Astrocyte (in vitro differentiated cells and primary cell): ENCODE measurements around the gene WRAP53. TPM values are rescaled to one million over a fixed set of nuclear protein-coding genes. Genes with fewer than 3 reads are reported as not detected.

Experiments used
- DNase-seq: peaks from one replicate; pipeline ENCODE4 v3.0.0-alpha.2; 2010; ENCODE audit warnings: low read depth
- FAIRE-seq: peaks from 2 replicates; lab custom pipeline; 2011; peaks lifted over from hg19 to GRCh38; lab: Jason Lieb, UNC
- H2AFZ ChIP-seq: 2 replicates; pipeline ENCODE4 v1.6.0; 2012; ENCODE audit warnings: low read depth, low read length, inconsistent platforms
- H3K27ac ChIP-seq: 2 replicates; pipeline ENCODE4 v1.5.1; 2011; ENCODE audit warnings: low read depth, low read length, inconsistent platforms
- H3K27me3 ChIP-seq: 2 replicates; pipeline ENCODE4 v1.6.0; 2011; ENCODE audit warnings: low read length, inconsistent platforms; ENCODE audit not compliant: insufficient read depth
- H3K36me3 ChIP-seq: 2 replicates; pipeline ENCODE4 v1.5.1; 2011; ENCODE audit warnings: low read length, inconsistent platforms; ENCODE audit not compliant: insufficient read depth
- H3K4me1 ChIP-seq: 2 replicates; pipeline ENCODE4 v1.5.1; 2011; ENCODE audit warnings: low read length, inconsistent platforms; ENCODE audit not compliant: insufficient read depth
- H3K4me2 ChIP-seq: 2 replicates; pipeline ENCODE4 v1.6.0; 2012; ENCODE audit warnings: low read length, inconsistent platforms
- H3K4me3 ChIP-seq: 2 replicates; pipeline ENCODE4 v1.5.1; 2011; ENCODE audit warnings: low read depth, mild to moderate bottlenecking, low read length, inconsistent platforms; ENCODE audit not compliant: insufficient read depth
- H3K79me2 ChIP-seq: 2 replicates; pipeline ENCODE4 v1.6.0; 2012; ENCODE audit warnings: mild to moderate bottlenecking, low read length, inconsistent platforms; ENCODE audit not compliant: insufficient read depth
- H3K9ac ChIP-seq: 2 replicates; pipeline ENCODE4 v1.6.0; 2012; ENCODE audit warnings: mild to moderate bottlenecking, low read length, inconsistent platforms
- H3K9me3 ChIP-seq: 2 replicates; pipeline ENCODE4 v1.5.1; 2012; ENCODE audit warnings: low read depth, mild to moderate bottlenecking, low read length, inconsistent platforms; ENCODE audit not compliant: insufficient read depth
- H4K20me1 ChIP-seq: 2 replicates; pipeline ENCODE4 v1.6.0; 2012; ENCODE audit warnings: low read length, inconsistent platforms; ENCODE audit not compliant: insufficient read depth
- H3K27ac Mint-ChIP-seq: one replicate; pipeline ENCODE4 v1.8.0; 2021; ENCODE audit warnings: mild to moderate bottlenecking, mixed read lengths; ENCODE audit not compliant: unreplicated experiment
- H3K27me3 Mint-ChIP-seq: one replicate; pipeline ENCODE4 v1.8.0; 2021; ENCODE audit warnings: low read depth, mixed read lengths; ENCODE audit not compliant: unreplicated experiment
- H3K36me3 Mint-ChIP-seq: one replicate; pipeline ENCODE4 v1.8.0; 2021; ENCODE audit warnings: low read depth, mixed read lengths; ENCODE audit not compliant: unreplicated experiment
- H3K4me1 Mint-ChIP-seq: one replicate; pipeline ENCODE4 v1.8.0; 2021; ENCODE audit warnings: low read depth, mixed read lengths; ENCODE audit not compliant: unreplicated experiment
- H3K4me3 Mint-ChIP-seq: one replicate; pipeline ENCODE4 v1.8.0; 2021; ENCODE audit warnings: mild to moderate bottlenecking, moderate library complexity, mixed read lengths; ENCODE audit not compliant: unreplicated experiment
- H3K9me3 Mint-ChIP-seq: one replicate; pipeline ENCODE4 v1.8.0; 2021; ENCODE audit warnings: mild to moderate bottlenecking, mixed read lengths; ENCODE audit not compliant: unreplicated experiment
- CTCF ChIP-seq: IDR thresholded peaks from 2 replicates; pipeline ENCODE4 v1.5.1; 2011; ENCODE audit warnings: low read depth, mild to moderate bottlenecking, inconsistent platforms, low read length, moderate library complexity; ENCODE audit not compliant: insufficient read depth
- EZH2 ChIP-seq: IDR thresholded peaks from 2 replicates; pipeline ENCODE4 v1.6.1; 2012; ENCODE audit warnings: mild to moderate bottlenecking, low read length, inconsistent platforms; ENCODE audit not compliant: insufficient read depth
- total RNA-seq: library from RNA; stranded (reverse); gene quantifications from 2 replicates; pipeline ENCODE4 v1.2.1, GENCODE V29; 2021

WRAP53 gene
- total RNA-seq, 1 donor from 2014 or later = 15.1 TPM

DNA sequence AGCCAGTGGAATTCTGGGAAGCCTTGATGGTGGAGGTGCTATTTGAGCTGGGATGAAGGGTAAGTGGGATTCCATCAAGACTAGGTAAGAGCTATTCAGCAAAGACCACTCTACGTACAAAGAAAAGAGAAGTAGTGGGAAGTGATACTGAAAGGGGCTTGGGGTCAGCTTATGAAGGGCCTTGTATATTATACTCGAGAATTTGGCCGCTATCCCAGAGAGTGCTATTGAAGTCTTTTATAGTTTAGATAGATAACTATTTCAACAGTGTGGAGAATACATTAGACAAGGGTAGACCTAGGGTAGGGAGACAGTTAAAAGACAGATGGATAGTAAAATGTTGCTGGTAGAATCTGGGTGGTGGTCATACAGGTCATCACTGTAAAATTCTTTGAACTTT, 39.6 kb downstream of the WRAP53 start:
- no peak overlapping the region for H3K4me2 ChIP-seq
- Mint-ChIP-seq H3K4me3 (no peak overlapping the region), H3K4me1 (peaks cover 3% of the 10 kb centered on the region), H3K9me3 (no peaks in the 10 kb centered on the region), H3K36me3 (no peaks in the 10 kb centered on the region), H3K27ac (no peak overlapping the region), H3K27me3 (peaks cover 11% of the 10 kb centered on the region)
- FAIRE-seq (no peak), DNase-seq (no peak)
- H3K9ac ChIP-seq = no peak overlapping the region
- H3K36me3 ChIP-seq = no peaks in the 10 kb centered on the region
- H3K4me1 ChIP-seq = no peaks in the 10 kb centered on the region
- no peaks in the 10 kb centered on the region for H4K20me1 ChIP-seq
- no peaks in the 10 kb centered on the region for H3K9me3 ChIP-seq
- no peak overlapping the region for H3K4me3 ChIP-seq
- no peak overlapping the region for H2AFZ ChIP-seq
- TF ChIP-seq CTCF (no peak), EZH2 (no peak)
- H3K27ac ChIP-seq = no peak overlapping the region
- H3K79me2 ChIP-seq = no peaks in the 10 kb centered on the region
- peaks cover 6% of the 10 kb centered on the region for H3K27me3 ChIP-seq

DNA sequence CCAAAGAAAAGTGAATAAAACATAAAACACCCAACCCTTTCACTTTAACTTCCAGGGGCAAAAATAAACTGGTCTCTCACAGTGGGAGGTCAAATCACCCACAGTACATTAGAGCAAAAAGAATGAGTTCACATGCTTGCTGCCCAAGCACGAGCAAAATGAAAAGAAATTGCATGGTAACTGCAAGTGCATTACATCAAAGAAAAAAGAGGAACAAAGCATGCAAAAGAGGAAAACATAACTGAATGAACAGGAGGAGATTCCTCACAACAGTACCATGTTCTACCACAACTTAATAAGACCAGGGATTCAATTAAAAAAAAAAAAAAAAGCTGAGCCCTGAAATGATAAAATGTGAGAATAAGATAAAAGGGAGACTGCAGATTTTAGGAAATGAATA, 41.5 kb downstream of the WRAP53 start:
- no peak overlapping the region for H3K4me2 ChIP-seq
- peaks cover 7% of the 10 kb centered on the region for H3K27me3 ChIP-seq
- Mint-ChIP-seq H3K4me1 (peaks cover 3% of the 10 kb centered on the region), H3K9me3 (no peaks in the 10 kb centered on the region), H3K27me3 (peaks cover 19% of the 10 kb centered on the region), H3K27ac (no peak overlapping the region), H3K36me3 (no peaks in the 10 kb centered on the region), H3K4me3 (no peak overlapping the region)
- H4K20me1 ChIP-seq = no peaks in the 10 kb centered on the region
- no peak overlapping the region for H3K9ac ChIP-seq
- H3K27ac ChIP-seq = no peak overlapping the region
- no peak for TF ChIP-seq EZH2
- no peak for TF ChIP-seq CTCF
- H3K79me2 ChIP-seq = no peaks in the 10 kb centered on the region
- FAIRE-seq (no peak), DNase-seq (no peak)
- H3K4me1 ChIP-seq = no peaks in the 10 kb centered on the region
- H2AFZ ChIP-seq = no peak overlapping the region
- no peak overlapping the region for H3K4me3 ChIP-seq
- H3K9me3 ChIP-seq = no peaks in the 10 kb centered on the region
- H3K36me3 ChIP-seq = no peaks in the 10 kb centered on the region

DNA sequence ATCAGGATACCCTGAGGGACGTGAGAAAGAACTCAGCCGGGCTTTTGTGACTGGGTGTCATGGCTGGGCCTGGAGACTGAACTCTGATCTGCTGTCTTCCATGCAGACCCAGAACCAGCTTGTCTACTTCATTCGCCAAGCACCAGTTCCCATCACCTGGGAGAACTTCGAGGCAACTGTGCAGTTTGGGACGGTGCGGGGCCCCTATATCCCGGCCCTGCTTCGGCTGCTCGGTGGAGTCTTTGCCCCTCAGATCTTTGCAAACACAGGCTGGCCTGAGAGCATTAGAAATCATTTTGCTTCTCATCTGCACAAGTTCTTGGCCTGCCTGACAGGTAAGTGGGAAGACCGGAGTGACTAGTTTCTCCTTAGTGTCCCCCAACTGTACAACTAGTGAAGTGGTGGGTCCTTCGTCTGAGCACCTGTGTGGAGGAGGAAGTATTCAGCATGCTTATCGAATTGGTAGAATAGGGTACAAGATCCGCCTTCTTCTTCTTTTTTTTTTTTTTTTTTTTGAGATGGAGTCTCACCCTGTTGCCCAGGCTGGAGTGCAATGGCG, 44.8 kb downstream of the WRAP53 start:
- Histone ChIP-seq H3K9ac (no peak overlapping the region), H3K9me3 (no peaks in the 10 kb centered on the region), H3K27me3 (peaks cover 20% of the 10 kb centered on the region), H4K20me1 (no peaks in the 10 kb centered on the region), H3K79me2 (no peaks in the 10 kb centered on the region), H3K4me2 (no peak overlapping the region), H2AFZ (no peak overlapping the region), H3K27ac (no peak overlapping the region), H3K36me3 (no peaks in the 10 kb centered on the region), H3K4me1 (no peaks in the 10 kb centered on the region), H3K4me3 (no peak overlapping the region)
- Mint-ChIP-seq H3K27me3 (peaks cover 38% of the 10 kb centered on the region), H3K9me3 (no peaks in the 10 kb centered on the region), H3K4me3 (peak overlapping the region; percentile 12), H3K27ac (no peak overlapping the region), H3K36me3 (no peaks in the 10 kb centered on the region), H3K4me1 (no peaks in the 10 kb centered on the region)
- DNase-seq = no peak
- TF ChIP-seq CTCF (no peak), EZH2 (no peak)
- no peak for FAIRE-seq
